ENCODE results near the gene POLR3GL.

DNA sequence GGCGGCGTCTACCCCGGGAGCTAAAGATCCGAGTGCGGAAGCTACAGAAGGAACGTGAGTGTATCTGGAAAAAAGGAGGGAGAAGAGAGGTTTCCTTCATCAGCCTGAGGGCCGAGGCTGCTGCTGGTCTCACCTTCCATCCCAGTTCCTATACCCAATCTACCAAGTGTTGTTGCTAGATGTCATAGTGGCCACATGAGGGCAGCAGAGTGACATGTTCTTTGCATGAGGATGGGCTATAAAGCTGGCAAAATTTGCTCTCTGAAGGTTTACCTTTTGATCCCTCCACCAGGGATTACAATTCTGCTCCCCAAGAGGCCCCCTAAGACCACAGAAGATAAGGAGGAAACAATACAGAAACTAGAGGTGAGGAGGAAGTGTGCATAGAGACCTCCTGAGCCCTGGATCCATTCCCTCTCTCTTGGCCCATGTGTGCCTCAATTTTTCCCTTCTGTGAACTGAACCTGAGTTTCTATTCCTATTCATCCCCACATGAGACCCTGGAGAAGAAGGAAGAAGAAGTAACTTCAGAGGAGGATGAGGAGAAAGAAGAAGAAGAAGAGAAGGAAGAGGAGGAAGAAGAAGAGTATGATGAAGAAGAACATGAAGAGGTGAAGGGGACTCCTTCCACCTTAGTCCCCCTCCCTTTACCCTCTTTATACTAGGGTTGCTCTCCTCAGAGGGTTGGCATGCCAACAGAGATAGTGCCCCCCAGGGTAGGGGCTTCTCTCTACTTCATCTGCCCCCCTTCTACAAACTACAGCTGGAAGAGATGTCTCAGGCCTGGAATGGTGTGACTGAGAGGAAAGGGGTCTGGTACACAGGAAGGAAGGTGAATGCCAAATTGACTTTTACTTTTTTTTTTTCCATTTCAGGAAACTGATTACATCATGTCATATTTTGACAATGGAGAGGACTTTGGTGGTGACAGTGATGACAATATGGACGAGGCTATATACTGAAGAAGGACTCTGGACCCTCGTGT lies 13.3 kb downstream of the POLR3GL start:
- TF ChIP-seq EZH2 (IDR thresholded peaks at IDR 0.05) (no peak), POLR2AphosphoS5 (IDR thresholded peaks at IDR 0.05; ENCODE audit: borderline replicate concordance, low read depth, low read length) (no peak)

Measured in SK-N-MC (cell line).